ENCODE data around the gene LATS1.

- TF ChIP-seq POLR2AphosphoS5 (IDR thresholded peaks at IDR 0.05; ENCODE audit: borderline replicate concordance, low read depth, low read length) (no peak), EZH2 (IDR thresholded peaks at IDR 0.05) (no peak), FOXP2 (optimal IDR thresholded peaks at IDR 0.05; ENCODE audit: control extremely low read depth, extremely low read length, insufficient read depth) (no peak)
Measured at GRCh38 chr6:149761438-149761837, 43.5 kb upstream of the LATS1 start.

Measured in SK-N-MC (cell line).